ENCODE measurements around the gene CHMP4B. TPM values are rescaled to one million over a fixed set of nuclear protein-coding genes. Genes with fewer than 3 reads are reported as not detected.
"Not testable (repeated sequence)": the region's sequence is repeated elsewhere in the genome, so short reads cannot be mapped to it uniquely, and the experiment has no call there.

The CHMP4B gene
- total and polyA plus RNA-seq, 12 donors: 87.5 to 246 (median 103) TPM

DNA sequence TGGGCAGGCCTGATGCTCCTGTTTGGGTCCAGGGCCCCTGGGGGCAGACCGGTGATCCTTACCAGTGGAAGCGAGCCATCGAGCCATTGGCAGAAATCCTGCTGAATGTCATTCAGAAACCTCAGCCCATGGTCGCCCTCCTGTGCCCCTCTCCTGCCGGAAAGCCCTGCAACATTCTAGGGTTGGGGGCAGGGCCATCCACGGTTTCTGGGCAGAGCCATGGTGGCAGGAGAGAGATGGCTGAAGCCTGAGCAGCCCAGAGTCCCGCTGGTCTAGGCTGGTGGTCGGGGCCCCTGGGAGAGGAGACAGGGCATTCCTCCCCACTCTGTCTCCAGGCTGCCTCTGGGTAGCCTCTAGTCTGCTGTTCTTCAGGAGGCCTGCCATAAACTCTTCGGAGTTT, 19.6 kb upstream of the CHMP4B start:
- no peak overlapping the region for H3K4me3 ChIP-seq
- WGBS, 2 donors: 81 to 88% methylated on average over 9 of the region's 9 CpGs

GRCh38 chr20:33791959-33792597, 19.1 kb upstream of the CHMP4B start:
- peaks cover 0 to 9% (median 0%) of the 10 kb centered on the region in 9 donors for H3K36me3 ChIP-seq
- no peaks in the 10 kb centered on the region for H3K9me3 ChIP-seq
- DNase-seq (peak; percentile 40 to 43), ATAC-seq (peak in 4 of 8 donors; percentile 25 to 48 (median 34))
- peaks cover 10 to 57% (median 43%) of the 10 kb centered on the region in 9 donors for H3K4me1 ChIP-seq
- peak; percentile 59 to 85 (median 80) for TF ChIP-seq CTCF (IDR thresholded peaks at IDR 0.05)
- H3K4me3 ChIP-seq: no peak overlapping the region
- no peaks in the 10 kb centered on the region for H3K27me3 ChIP-seq
- intact Hi-C loops (cut with DNase I): loop anchor here in 4 of 10 donors (2.0 to 10.0 kb wide), 6 partner anchors 55 to 283 kb away; partner anchors contain the start of gene RALY (in 1 of the 4)
- 73 to 76% methylated on average over 13 of the region's 13 CpGs for WGBS, 2 donors
- H3K27ac ChIP-seq: peak overlapping the region in 6 of 10 donors; percentile 31 to 76 (median 59)

More for the DNA sequence above, 19.6 kb upstream of the CHMP4B start:
- no peak for TF ChIP-seq CTCF (IDR thresholded peaks at IDR 0.05)
- intact Hi-C loops (cut with DNase I): loop anchor here in 4 of 10 donors (5.0 to 10.0 kb wide), 5 partner anchors 56 to 283 kb away; partner anchors contain the start of gene RALY (in 1 of the 4)
- Histone ChIP-seq H3K27me3 (no peaks in the 10 kb centered on the region), H3K9me3 (no peaks in the 10 kb centered on the region), H3K27ac (peak overlapping the region in 1 of 10 donors; percentile 31), H3K4me1 (peaks cover 10 to 62% (median 49%) of the 10 kb centered on the region in 9 donors), H3K36me3 (peaks cover 0 to 9% (median 0%) of the 10 kb centered on the region in 9 donors)
- no peak for ATAC-seq
- DNase-seq: no peak

GRCh38 chr20:33792598-33792989, 18.6 kb upstream of the CHMP4B start:
- H3K36me3 ChIP-seq, DNase-seq, H3K27me3 ChIP-seq, H3K9me3 ChIP-seq, H3K4me3 ChIP-seq: not testable (repeated sequence)
- intact Hi-C loops (cut with DNase I): loop anchor here in 4 of 10 donors (2.0 to 10.0 kb wide), 6 partner anchors 55 to 282 kb away; partner anchors contain the start of gene RALY (in 1 of the 4)
- peak overlapping the region in 9 of 10 donors; percentile 31 to 76 (median 56) for H3K27ac ChIP-seq
- 42 to 44% methylated on average over 3 of the region's 3 CpGs for WGBS, 2 donors
- peaks cover 10 to 52% (median 38%) of the 10 kb centered on the region in 9 donors for H3K4me1 ChIP-seq
- ATAC-seq: peak in 1 of 8 donors; percentile 8

- Histone ChIP-seq H3K4me1 (peaks cover 10 to 46% (median 35%) of the 10 kb centered on the region in 9 donors), H3K9me3 (peaks cover 0 to 6% (median 0%) of the 10 kb centered on the region in 11 donors), H3K27ac (peak overlapping the region; percentile 2 to 76 (median 56)), H3K36me3 (peaks cover 0 to 9% (median 0%) of the 10 kb centered on the region in 9 donors), H3K4me3 (no peak overlapping the region), H3K27me3 (no peaks in the 10 kb centered on the region)
- intact Hi-C loops (cut with DNase I): loop anchor here in 4 of 10 donors (2.0 to 10.0 kb wide), 6 partner anchors 54 to 282 kb away; partner anchors contain the start of gene RALY (in 1 of the 4)
- ATAC-seq (peak; percentile 53 to 85 (median 74)), DNase-seq (peak; percentile 40)
- no peak for TF ChIP-seq CTCF (IDR thresholded peaks at IDR 0.05)
- WGBS, 2 donors: 30 to 31% methylated on average over 21 of the region's 21 CpGs
Observed at GRCh38 chr20:33793011-33793931, 17.9 kb upstream of the CHMP4B start.

Data from heart right ventricle (tissue), 16 donors.